HG02759 (cell line): ENCODE measurements around the gene ASTL.

ENCODE experiments used
- ATAC-seq: cut with Tn5 transposase; IDR thresholded peaks from one replicate; pipeline ENCODE4 v1.9.1; 2021; ENCODE audit warnings: mild to moderate bottlenecking, moderate library complexity; ENCODE audit not compliant: unreplicated experiment

Gene ASTL

DNA sequence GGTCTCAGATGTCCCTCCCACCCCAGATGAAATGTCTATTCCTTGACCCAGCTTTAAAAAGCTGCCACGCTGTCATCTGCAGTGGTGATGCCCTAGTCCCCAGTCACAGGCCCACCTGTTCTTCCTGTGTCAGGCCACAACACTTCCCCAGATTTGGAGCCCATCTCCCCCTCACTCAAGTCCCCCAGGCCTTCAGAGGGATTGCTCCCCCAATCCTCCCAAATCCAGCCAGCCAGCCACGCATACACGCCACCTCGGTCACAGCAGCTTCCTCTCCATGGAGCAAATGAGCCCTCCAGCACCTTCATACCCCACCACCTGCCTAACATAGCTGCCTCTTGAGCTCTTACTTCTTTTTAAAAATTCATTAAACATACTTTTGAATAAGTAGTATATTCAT lies 7.8 kb downstream of the ASTL start:
- no peak for ATAC-seq

DNA sequence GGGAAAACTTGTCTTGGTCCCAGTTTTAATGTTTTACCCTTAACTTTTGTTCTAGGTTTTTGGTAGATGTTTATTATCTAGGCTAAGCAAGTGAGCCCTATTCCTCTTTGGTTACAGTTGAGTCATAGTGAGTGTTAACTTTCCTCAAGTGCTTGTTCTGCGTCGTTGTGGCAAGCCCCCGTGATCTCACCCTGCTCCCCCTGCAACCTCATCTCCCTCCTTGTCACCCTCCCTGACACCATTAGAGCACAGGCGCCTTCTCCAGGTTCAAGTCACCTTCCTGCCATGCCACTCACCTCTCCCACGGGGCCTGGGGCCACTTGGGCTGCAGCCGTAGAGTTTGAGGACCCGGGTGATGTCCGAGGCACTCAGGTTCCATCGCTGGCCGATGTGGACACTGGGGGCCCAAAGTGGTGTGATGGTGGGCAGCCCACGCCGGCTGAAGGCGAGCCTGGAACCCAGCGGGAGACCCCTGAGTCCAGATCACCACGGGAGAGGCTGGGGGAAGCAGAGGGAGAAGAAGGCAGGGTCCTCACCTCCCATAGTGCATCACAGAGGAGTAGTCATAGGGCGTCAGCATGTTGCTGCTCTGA lies 8.7 kb downstream of the ASTL start:
- no peak for ATAC-seq

DNA sequence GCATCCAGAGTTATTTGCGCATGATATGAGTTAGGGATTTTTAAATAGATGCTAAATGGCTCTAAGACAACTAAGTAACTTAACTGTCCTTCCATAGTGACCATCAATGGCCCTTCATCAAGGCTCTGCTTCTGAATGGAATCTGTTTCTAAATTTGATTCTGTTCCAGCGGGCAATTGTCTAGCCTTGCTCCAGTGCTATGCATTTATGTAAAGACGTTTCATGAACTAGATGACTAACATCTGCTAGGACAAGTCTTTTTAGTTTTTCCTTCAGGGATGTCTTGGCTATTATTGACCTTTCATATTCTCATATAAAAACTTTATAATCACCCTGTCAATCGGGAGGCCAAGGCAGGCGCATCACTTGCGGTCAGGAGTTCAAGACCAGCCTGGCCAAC lies 9.8 kb downstream of the ASTL start:
- no peak for ATAC-seq

DNA sequence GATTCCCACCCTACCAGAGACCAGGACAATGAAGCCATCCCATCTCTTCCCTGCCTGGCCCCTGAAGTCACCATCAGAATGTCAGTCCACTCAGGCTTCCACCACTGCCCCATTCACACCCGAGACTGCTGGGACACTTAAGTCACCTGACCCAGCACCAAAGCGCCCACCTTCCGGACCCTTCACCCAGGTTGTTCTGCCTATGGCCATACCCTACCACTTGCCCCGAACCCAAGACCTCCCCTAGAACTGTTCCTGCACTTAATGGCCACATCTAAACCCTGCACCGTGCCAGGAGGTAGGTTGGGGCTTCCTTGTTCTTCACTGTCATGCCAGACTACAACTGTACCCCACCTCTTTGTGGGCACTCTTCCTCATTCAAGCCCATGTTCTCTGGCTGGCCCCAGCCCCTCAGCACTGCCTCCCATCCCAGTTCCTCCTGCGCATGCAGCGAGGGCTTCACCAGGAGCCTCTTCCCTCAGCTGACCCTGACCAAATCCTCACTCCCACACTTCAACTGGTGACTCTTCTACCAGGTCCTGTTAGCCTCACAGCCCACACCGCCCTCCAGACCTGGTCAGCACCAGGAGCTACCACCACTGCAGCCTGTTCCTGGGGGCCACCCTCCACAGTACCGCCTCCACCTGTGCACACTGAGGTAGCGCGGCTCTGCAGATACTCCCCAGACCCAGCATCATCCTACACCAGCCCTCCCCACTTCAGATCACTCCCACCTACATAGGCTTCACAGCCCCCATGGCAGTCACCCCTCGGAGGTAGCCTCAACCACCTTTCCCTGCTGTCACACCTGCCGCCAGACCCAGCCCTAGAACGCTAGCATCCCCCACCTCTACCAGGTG lies 13.7 kb downstream of the ASTL start:
- ATAC-seq = no peak

DNA sequence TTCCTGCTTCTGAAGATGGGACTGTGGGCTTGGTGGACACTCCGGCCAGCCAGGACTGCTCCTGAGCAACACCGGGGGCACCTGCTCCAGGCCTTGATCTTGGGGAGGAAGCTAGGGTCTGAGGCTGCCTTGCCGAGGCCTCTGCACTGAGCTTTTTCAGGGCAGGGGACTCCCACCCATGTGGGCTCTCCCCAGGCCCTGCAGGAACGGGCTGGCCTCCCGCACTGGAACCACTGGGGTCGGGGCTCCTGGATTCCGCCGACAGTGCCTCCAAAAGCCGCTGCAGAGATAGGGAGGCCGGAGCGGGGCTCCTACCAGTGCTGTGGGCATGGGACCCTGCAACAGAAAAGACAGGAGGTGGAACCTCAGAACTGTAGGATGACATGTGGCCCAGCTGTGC lies 14.4 kb downstream of the ASTL start:
- no peak for ATAC-seq

DNA sequence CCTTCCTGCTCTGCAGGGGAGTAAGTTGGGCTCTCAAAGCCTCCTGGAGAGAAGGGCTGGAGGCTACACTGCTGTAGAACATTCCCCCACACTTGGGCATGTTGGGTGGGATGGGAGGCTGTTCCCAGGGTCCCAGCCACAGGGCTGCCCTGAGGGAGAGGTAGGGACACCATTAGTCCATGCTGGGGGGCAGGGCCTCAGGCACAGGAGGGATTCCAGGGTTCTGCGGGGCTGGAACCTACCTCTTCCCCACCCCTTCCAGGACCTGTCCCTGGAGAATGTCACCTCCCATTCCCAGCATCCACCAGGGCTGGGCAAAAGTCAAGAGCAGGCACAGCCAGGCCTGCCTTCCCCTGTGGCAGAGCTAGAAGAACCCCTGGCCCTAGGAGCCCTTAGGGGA lies 15.0 kb downstream of the ASTL start:
- ATAC-seq = no peak

DNA sequence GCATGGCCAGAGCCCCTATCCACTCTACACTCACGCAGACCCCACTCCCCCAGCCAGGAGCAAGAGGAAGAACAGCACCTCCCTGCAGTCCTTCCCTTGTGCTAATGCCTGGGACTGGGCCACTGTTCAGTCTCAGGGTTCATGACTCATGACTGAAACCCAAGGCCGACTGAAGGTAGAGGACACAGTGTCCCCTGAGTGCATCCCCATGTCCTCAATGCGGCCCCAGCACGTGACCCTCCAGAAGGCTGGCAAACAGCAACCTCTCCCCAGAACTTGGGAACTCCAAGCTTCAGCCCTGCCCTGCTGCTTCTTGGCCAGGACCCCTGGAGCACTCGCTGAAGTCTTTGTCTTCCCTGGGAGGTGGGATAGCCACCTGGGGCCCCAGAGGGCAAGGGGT lies 15.9 kb downstream of the ASTL start:
- ATAC-seq = no peak

DNA sequence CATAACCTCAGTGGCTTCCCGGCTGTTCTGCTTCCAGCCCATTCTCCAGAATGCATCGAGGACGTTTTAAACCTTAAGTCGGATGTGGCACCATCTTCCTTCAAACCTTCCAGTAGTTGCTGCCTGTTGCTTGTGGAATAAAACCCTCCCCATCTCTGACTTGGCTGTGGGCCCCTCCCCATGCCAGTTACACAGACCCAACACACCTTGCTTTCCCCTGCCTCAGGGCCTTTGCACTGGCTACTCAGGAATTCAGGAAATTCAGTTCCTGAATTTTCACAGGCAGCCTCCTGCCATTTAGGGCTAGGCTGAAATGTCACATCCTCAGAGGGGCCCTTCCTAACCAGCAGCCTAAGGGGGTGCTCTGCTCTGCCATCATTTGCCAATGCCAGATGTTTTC lies 16.9 kb downstream of the ASTL start:
- no peak for ATAC-seq

DNA sequence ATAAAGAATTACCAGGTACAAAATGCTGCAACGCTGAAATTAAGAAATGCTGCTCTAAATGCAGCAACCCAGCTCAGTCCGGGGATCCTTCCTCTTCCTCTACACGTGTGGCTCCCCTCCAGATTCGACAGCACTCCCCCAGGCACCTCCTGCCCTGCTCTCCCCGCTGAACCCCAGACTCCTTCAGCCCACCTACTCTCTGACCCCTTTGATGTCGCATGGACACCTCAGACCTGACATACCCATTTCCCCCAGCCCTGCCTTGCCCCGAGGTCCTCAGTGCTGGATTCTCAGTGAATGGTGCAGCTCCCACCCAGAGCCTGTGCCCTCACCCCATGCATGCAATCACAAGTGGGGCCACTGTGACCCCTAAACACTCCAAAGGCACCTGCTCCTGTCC lies 17.3 kb downstream of the ASTL start:
- no peak for ATAC-seq

DNA sequence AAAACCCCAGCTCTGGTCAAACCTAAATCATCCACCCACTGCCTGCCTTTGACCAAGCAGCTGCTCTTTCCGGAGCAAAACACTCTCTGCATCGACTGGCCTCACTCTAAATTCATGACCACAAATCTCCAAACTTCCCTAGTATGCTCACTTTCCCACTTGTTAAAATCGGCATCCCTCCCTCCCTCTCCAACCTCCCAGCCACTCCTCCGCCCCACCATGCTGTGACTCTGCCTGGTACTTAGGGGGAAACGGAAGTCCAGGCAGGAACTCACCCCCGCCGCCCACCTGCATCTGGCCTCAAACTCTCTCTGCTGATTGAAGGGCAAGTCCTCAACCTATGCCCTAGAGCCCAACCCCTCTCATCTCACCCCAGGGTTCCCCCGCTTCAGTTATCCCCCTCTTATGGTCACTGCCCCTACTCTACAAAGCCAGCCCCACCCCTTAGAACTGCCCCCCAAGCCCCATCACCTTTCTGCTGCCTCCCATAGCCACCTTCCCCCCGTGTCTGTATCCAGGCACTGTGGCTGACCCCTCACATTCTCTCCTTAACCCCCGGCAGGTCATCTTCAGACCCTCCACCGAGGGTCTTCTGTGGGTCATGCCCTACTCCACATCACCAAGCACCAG lies 18.1 kb downstream of the ASTL start:
- ATAC-seq = no peak

DNA sequence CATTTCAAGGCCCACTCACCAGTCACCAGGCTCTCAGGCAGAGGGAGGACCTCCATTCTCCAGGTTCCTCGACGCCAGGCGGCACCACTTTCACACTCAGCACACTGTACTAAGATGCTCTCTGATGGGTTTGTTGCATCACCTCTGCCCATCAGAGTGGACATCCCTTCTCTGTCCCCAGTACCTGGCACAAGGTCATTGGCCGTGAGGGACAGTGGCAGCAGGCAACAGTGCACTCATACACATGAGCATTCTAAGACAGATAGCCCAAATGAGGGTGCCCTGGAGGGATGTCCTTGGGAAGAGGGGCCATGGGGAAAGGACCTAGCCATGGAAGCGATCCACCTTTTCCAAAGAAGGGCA lies 18.9 kb downstream of the ASTL start:
- ATAC-seq = no peak

DNA sequence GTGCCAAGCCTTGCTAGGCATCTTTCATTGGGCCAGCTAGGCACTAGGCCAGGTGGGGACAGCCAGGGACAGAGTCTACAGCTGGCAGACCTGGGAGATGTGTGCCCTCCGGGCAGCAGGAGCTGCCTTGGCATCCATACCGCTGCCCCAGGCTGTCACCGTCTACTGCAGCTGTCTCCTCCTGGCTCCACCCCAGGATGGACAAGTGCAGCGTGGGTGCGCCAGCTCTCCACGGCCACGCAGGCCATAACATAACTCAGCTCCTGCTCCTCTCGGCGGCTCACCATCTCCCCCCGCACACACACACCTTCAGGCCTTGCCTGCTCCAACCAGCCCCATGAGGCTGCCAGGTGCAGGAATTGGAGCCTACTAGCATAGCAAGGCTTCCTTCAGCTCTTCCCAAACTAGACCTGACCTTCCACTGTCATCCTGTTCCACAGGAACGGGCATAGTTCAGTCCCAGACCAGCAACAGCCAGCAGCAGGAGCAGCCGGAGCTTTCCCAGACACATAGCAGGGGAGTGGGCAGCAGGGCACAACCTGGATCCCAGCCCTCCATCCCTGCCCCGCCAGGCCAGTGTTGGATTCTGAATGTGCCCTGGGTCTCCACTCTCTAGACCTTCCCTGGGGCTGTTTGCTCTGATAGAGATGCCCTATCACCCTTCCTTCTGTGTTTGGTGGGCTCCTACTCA lies 19.5 kb downstream of the ASTL start:
- no peak for ATAC-seq

DNA sequence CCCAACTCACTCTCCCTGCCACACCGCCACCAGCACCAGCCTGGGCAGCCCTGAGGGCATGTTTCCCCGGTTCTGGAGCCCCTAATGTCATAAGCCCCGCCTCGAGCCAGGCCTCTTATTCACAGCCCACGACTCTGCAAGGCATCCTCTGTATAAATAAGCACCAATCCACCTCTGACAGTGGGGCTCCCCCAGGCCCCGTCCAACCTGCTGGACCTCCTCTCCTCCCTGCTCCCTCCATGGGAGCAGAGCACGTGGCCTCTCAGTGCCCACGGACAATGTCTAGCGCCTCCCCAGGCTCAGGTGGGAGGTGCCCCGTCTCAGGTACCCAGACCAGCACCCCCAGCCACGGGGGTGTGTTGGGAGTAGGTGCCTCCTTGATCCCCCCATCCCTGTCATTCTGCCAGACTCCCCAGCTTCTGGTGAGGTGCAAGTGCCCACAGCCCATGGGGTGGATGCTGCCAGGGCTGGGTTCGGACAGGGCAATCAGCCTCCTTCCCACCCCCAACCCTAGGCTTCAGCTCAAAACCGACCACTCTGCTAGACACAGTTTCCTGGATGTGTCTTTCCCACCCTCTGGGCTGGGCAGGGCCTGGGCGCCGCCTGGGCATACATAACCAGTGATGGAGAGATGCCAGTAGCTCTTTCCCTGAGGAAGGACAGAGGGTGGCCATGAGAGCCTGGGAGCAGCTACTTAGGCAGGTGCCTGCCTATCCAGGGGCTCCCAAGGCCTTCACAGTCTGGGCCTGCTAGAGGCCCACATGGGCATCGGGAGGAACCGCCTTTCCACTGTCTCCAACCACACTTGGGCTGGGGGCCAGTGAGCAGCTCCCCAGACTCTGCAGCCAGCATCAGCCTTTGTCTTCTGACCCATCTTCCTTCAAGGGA lies 20.4 kb downstream of the ASTL start:
- no peak for ATAC-seq

DNA sequence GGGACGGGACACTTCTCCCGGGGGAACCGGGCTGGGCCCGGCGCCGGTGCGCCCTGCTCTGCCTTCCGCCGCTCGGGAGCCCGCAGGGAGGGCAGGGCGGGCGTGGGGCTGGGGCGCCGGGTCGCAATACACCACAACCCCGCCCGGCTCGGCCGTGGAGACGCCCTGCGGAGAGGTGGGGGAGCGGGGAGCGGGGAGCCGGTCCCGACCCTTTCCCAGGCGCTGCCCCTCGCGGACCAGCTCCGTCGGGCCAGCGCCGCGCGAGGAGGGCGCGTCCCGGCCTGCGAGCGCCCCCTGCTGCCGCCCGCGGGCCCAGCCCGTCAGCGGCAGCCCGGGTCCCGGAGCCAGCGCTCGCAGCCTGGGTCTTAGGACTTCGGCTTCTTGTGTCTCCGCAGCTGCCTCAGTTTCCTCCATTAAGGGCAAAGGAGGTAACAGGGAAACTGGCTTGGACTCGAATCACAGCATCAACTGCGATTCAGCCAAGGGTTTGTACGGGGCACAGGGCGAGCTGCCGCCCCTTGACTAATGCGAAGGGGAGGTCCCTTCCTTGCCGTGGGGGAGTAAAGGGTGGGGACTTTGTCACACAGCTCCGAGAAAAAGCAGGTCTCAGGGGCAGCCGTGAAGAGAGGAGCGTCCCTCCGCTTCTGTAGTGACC lies 21.3 kb downstream of the ASTL start:
- peak; percentile 81 for ATAC-seq

DNA sequence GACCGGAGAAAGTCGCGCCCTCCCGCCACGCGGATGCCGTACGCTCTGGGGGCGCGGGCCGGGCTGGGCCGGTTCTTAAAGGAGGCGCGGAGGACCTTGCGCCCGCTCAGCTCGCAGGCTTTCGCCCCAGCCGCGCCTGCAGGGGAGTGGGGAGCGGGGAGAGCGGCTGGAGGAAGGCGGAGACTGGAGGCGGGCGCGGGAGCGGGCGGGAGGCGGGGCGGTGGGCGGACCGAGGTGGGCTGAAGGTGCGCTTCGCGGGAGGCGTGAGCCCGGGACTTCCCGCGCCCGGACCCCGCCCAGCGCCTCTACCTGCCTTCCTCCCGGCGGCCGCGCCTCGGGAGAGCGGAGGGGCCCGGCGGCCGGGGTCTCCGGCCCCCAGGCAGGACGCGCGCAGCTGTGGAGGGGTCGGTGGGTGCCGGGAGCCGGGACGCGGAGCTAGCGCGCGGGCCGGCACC lies 21.9 kb downstream of the ASTL start, which contains the start of gene ADRA2B:
TSS of gene ADRA2B (minus strand) at position 148 of the 455 bp plus-strand sequence. CDS start 422 bp downstream, outside the sequence.
- peak; percentile 61 for ATAC-seq

DNA sequence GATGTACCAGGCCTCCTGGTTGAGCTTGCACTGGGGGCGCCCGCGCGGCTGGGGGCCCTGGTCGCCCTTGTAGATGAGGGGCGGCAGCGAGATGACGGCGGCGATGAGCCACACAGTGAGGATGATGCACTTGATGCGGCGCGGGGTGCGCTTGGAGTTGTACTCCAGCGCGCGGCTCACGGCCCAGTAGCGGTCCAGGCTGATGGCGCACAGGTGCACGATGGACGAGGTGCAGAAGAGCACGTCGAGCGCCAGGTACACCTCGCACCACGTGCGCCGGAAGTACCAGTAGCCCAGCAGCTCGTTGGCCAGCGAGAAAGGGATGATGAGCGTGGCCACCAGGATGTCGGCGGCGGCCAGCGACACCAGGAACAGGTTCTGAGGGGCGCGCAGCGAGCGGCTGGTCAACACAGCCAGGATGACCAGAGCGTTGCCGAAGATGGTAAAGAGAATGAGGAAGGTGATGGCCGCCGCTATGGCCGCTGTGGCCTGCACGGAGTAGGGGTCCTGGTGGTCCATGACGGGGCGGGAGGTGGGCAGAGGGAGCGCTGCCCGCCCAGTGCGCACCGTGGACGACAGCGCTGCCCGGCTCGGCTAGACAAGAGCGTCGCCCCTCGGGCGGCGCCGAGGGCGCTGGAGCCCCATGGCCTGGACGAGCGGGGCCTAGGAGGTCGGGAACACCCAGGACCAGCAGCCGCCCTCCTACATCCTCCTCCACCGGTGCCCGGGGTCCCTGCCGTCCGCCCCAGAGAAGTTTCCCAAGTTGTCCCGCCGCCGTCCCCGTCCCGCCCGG lies 22.5 kb downstream of the ASTL start:
- no peak for ATAC-seq

DNA sequence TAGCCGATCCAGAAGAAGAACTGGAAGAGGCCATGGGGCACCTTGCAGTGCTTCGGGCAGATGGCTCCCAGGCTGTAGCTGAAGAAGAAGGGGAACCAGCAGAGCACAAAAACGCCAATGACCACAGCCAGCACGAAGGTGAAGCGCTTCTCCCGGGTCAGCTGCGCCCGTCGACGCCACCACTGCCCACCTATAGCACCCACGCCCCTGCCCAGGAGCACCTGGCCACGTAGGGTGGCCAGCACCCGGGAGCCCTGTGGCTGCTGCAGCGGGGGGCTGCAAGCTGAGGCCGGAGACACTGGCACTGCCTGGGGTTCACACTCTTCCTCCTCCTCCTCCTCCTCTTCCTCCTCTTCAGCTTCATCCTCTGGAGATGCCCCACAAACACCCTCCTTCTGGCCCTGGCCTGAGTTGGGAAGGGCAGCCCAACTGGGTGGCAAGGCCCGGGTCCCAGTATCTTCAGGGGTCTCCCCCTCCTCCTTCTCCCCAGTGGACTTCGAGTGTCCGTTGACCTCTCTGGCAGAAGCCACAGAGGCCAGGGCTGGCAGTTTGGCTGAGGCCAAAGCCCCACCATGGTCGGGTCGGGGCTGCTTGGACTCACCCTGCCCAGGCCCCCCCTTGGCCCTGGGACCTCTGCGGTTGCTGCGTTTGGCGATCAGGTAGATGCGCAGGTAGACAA lies 23.3 kb downstream of the ASTL start:
- ATAC-seq = no peak

DNA sequence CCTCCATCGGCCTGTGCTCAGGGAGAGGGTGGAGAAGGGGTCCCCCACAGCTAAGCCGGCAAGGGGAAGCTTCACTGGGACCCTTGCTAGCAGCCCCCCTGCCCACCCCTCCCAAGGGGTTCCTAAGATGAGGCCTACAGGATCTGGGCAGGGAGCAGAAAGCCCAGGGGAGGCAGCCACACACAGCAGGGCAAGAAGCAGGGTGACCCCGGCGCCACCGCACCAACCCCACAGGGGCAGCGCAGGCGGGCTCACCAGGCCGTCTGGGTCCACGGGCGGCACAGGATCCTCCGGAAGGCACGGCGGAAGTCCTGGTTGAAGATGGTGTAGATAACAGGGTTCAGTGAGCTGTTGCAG lies 23.8 kb downstream of the ASTL start:
- no peak for ATAC-seq

DNA sequence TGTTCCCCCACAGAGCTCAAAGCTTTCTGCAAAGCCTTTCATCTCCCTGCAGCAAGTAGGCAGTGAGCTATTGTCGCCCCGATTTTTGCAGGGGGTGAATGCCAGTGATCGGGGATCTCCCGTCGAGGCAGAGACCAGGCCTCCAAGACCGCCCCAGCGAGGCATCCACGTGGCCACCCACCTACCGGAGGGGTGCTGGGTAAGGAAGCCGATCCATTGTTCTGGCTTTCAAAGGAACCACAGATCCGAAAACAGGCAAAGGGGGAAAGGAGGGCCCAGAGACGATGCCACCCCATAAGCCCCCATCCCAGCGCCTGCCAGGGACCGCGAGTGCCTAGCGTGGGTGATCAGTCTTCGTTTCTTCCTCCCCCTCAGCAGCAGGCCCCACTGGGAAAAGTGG lies 24.4 kb downstream of the ASTL start:
- ATAC-seq = no peak
